AG09319 (cell line): Measurements from ENCODE around the gene SNX3.

ENCODE experiments used
- DNase-seq: peaks from one replicate; pipeline ENCODE4 v3.0.0-alpha.2; 2010; ENCODE audit warnings: low read depth; ENCODE audit errors: extremely low read depth
- TF ChIP-seq, protein P1 (sequence below): IDR thresholded peaks from 2 replicates; pipeline ENCODE4 v1.5.1; 2011; ENCODE audit warnings: low read depth, mild to moderate bottlenecking, inconsistent platforms, low read length, moderate library complexity

SNX3 gene

DNA sequence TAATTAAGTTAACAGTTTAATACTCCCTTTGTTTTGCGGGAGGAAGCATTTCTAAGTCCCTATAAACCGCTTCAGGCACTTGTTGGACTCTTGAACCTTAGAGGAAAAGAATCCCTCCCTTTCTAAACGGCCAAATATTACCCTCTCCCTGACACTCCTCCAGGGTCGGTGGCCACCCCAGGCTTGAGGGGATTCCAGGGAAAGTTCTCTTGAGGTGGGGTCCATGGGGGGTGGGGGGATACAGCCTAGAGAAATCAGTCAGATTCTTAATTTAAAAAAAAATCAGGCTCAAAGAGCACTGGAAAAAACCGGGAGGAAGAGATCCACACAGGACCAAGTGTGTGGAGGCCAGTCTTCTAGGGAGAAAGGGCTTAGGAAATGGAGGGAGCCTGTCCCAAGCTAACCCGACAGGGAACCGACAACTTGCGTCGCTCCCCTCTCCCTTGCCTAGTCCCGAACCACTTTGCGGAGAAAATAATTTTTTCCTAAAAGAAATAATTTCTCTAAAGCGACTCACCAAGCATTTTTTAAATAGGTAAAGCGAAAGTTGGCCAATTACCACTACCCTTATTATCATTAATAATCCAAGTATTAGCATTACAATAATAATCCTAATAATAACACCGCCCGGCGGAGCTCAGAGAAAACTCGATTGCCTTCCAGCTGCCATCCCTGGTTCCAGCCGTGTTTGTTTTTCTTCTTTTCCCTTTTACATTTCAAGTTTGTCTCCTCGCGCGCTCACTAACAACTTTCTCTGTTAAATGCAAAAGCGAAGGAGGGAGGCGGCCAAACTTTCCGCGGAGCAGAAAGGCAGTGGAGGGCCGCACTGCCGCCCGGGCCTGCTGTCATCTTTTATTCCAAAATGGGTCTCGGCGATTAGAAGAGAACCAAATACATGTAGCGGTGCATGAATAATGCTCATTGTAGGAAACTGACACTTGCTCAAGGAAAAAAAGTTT, 90.2 kb downstream of the SNX3 start:
- TF ChIP-seq, protein P1, sequence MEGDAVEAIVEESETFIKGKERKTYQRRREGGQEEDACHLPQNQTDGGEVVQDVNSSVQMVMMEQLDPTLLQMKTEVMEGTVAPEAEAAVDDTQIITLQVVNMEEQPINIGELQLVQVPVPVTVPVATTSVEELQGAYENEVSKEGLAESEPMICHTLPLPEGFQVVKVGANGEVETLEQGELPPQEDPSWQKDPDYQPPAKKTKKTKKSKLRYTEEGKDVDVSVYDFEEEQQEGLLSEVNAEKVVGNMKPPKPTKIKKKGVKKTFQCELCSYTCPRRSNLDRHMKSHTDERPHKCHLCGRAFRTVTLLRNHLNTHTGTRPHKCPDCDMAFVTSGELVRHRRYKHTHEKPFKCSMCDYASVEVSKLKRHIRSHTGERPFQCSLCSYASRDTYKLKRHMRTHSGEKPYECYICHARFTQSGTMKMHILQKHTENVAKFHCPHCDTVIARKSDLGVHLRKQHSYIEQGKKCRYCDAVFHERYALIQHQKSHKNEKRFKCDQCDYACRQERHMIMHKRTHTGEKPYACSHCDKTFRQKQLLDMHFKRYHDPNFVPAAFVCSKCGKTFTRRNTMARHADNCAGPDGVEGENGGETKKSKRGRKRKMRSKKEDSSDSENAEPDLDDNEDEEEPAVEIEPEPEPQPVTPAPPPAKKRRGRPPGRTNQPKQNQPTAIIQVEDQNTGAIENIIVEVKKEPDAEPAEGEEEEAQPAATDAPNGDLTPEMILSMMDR = no peak

GRCh38 chr6:108169464-108170331, 91.1 kb downstream of the SNX3 start:
- TF ChIP-seq, protein P1 = no peak
- DNase-seq = no peak

More for the DNA sequence above, 90.2 kb downstream of the SNX3 start:
- DNase-seq = no peak

DNA sequence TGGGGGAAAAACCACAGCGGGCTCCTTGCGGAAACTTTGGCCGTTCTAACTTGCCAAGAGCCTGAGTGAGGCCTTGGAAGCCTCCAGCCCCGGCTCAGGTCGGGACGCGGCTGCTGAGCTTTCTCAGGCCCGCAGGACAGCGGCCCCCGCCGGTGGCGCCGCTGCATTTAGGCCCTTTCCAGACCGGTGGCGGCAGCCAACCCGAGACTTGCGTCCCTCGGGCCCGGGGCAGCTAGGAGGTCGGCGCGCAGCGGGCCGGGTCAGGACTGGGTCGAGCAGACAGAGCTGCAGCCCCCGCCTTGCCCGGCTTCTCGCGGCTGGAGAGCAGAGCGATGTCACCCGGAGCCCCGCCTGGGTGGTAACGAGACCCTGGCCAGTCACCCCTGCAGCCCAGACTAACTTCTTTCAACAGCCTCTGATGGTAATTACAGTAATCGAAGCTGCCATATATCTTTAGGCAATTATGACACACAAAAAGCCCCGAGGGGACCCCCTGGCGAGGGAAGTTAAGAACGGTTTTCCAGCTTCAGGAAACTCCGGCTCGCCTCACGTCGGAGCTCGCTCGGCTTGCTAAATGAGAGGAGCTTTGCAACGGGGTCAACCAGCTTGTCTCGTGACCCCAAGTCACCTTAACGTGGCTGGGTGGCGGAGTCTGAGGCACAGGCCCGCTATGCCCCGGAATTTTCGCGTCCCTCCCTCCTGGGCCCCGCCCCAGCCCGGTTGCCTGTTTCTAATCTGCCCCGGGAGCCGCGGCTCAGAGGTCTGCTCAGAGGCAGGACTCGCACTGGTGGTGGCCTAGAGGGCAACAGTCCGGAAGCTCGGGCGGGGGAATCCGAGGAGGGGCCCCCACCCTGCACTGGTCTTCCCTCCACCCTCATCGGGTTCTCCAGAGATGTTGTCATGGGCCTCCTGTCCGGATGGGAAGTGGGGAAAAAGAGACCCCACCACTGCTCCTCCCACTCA, 92.1 kb downstream of the SNX3 start:
- TF ChIP-seq, protein P1 = peak; percentile 2
- DNase-seq = no peak

GRCh38 chr6:108168090-108168463, 92.8 kb downstream of the SNX3 start:
- TF ChIP-seq, protein P1 = no peak
- DNase-seq = no peak

DNA sequence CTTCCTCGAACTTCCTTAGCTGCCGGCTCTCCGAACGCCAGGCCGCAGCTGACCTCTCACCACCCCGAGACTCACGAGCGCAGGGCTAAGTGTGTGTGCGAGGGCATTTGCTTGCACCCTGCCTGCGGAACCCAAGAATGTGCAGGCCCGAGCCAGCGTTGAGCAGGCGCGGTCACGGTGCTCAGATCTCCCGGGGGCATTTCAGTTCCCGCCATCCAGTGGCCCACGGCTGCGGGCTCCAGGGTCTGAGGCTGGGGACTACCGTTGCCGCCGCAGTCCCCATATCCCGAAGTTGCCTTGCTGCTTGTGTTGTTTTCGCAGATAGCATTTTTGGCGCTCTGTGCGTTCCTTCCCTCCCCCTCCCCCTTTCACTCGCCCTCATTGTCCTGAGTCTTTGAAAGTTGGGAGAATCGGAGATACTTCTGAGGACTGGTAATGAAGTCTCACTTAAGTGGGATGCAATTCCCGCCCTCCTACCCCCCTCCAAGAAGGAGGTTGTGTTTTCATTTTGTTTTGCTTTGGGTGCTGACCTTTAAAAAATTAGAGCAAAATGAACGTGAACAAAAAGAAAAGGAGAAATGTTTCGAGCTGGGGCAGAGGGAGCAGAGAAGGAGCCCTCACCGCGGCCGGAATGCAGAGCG, 93.3 kb downstream of the SNX3 start:
- DNase-seq = no peak
- TF ChIP-seq, protein P1 = no peak

DNA sequence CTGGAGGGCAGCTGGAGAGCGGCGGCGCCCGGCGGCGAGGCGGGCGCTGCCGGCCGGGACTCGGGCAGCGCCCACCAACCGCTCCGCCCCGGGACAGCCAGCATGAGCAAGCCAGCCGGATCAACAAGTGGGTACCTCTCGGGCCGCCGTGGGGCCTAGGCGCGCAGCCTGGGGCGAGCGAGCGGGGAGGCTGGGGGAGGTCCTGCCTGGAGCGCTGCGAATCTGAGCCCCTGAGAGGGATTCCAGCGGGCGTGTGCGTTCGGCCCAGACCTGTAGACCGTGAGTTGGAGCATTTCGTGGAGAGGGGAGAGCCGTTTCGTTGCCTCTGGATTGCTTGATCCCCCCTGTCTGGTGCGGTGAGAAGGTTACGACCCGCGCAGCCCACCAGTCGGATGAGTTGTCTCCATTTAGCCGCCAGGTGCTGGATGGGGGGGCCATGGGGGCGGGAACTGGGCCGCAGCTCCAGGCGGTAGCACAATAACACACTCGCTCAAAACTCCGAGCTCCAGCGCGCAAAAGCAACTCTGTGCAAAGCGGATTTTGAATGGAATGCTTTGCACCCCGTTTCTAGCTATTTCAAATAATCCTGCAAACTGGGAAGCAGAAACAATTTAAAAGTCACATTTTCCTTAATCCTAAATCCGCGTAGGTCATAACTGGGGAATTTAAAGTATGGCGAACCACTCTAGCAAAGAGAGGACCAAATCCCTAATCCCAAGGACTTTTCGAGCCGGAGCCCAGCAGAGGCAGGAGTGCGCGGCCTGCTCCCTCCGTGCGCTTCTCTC, 94.0 kb downstream of the SNX3 start:
- no peak for DNase-seq
- TF ChIP-seq, protein P1 = no peak
